Measurements from ENCODE around the gene OR13C8.

DNA sequence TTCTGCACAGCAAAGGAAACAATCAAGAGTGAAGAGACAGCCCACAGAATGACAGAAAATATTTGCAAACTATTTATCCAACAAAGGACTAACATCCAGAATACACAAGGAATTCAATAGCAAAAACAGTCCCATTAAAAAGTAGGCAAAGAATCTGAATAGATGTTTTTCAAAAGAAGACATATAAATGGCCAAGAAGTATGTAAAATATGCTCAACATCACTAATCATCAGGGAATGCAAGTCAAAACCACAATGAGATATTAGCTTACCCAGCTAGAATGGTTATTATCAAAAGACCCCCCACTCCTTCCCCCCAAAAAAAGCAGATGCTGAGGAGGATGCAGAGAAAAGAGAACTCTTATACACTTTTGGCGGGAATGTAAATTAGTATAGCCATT, 13.4 kb upstream of the OR13C8 start:
- TF ChIP-seq, protein P1, sequence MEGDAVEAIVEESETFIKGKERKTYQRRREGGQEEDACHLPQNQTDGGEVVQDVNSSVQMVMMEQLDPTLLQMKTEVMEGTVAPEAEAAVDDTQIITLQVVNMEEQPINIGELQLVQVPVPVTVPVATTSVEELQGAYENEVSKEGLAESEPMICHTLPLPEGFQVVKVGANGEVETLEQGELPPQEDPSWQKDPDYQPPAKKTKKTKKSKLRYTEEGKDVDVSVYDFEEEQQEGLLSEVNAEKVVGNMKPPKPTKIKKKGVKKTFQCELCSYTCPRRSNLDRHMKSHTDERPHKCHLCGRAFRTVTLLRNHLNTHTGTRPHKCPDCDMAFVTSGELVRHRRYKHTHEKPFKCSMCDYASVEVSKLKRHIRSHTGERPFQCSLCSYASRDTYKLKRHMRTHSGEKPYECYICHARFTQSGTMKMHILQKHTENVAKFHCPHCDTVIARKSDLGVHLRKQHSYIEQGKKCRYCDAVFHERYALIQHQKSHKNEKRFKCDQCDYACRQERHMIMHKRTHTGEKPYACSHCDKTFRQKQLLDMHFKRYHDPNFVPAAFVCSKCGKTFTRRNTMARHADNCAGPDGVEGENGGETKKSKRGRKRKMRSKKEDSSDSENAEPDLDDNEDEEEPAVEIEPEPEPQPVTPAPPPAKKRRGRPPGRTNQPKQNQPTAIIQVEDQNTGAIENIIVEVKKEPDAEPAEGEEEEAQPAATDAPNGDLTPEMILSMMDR (IDR thresholded peaks at IDR 0.05), result no peak
- TF ChIP-seq POLR2A (IDR thresholded peaks at IDR 0.05), result no peak

Measured in Peyer's patch (tissue), 4 donors.